Measurements from ENCODE around the gene GIPC1.

The GIPC1 gene

GRCh38 chr19:14441041-14441938, 54.6 kb downstream of the GIPC1 start:
- in situ Hi-C loops (cut with HindIII; ENCODE audit: low sequenced_read_pairs), result no loop called here
- no peak for DNase-seq (ENCODE audit: low read depth)
- no peak overlapping the region for H3K4me3 ChIP-seq (ENCODE audit: low read depth, low read length)
- TF ChIP-seq, protein P1, sequence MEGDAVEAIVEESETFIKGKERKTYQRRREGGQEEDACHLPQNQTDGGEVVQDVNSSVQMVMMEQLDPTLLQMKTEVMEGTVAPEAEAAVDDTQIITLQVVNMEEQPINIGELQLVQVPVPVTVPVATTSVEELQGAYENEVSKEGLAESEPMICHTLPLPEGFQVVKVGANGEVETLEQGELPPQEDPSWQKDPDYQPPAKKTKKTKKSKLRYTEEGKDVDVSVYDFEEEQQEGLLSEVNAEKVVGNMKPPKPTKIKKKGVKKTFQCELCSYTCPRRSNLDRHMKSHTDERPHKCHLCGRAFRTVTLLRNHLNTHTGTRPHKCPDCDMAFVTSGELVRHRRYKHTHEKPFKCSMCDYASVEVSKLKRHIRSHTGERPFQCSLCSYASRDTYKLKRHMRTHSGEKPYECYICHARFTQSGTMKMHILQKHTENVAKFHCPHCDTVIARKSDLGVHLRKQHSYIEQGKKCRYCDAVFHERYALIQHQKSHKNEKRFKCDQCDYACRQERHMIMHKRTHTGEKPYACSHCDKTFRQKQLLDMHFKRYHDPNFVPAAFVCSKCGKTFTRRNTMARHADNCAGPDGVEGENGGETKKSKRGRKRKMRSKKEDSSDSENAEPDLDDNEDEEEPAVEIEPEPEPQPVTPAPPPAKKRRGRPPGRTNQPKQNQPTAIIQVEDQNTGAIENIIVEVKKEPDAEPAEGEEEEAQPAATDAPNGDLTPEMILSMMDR (IDR thresholded peaks at IDR 0.05; ENCODE audit: low read depth, low read length, missing control alignments), result no peak

DNA sequence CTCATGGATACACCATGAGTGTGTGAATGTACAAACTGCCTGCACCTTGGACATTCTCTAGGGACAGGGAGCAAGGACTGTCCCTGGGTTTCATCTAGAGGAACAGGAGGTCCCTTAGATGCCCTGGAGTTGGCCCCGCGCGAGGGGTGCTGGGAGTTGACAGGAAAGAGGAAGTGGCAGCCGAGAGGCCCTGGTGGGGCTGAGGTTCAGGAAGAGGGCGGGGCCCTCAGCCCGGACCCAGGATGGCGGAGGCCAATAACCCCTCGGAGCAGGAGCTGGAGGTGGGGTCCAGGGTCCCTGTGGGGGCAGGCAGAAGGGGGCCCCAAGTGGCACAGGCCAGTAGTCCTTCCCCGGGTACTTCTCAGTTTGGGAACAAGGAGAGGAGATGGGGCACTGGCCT, 55.9 kb downstream of the GIPC1 start:
- TF ChIP-seq, protein P1 (IDR thresholded peaks at IDR 0.05; ENCODE audit: low read depth, low read length, missing control alignments), result no peak
- no peak for DNase-seq (ENCODE audit: low read depth)
- no peak overlapping the region for H3K4me3 ChIP-seq (ENCODE audit: low read depth, low read length)
- in situ Hi-C loops (cut with HindIII; ENCODE audit: low sequenced_read_pairs), result no loop called here

GRCh38 chr19:14439014-14439413, 56.9 kb downstream of the GIPC1 start:
- no peak for DNase-seq (ENCODE audit: low read depth)
- in situ Hi-C loops (cut with HindIII; ENCODE audit: low sequenced_read_pairs), result no loop called here
- TF ChIP-seq, protein P1 (IDR thresholded peaks at IDR 0.05; ENCODE audit: low read depth, low read length, missing control alignments), result no peak
- no peak overlapping the region for H3K4me3 ChIP-seq (ENCODE audit: low read depth, low read length)

GRCh38 chr19:14437578-14438140, 58.3 kb downstream of the GIPC1 start:
- no peak overlapping the region for H3K4me3 ChIP-seq (ENCODE audit: low read depth, low read length)
- in situ Hi-C loops (cut with HindIII; ENCODE audit: low sequenced_read_pairs), result no loop called here
- no peak for DNase-seq (ENCODE audit: low read depth)
- TF ChIP-seq, protein P1 (IDR thresholded peaks at IDR 0.05; ENCODE audit: low read depth, low read length, missing control alignments), result no peak

GRCh38 chr19:14435320-14436050, 60.4 kb downstream of the GIPC1 start:
- in situ Hi-C loops (cut with HindIII; ENCODE audit: low sequenced_read_pairs), result no loop called here
- TF ChIP-seq, protein P1 (IDR thresholded peaks at IDR 0.05; ENCODE audit: low read depth, low read length, missing control alignments), result no peak
- peak overlapping the region; percentile 64 for H3K4me3 ChIP-seq (ENCODE audit: low read depth, low read length)
- no peak for DNase-seq (ENCODE audit: low read depth)

- in situ Hi-C loops (cut with HindIII; ENCODE audit: low sequenced_read_pairs), result no loop called here
- TF ChIP-seq, protein P1 (IDR thresholded peaks at IDR 0.05; ENCODE audit: low read depth, low read length, missing control alignments), result no peak
- peak overlapping the region; percentile 64 for H3K4me3 ChIP-seq (ENCODE audit: low read depth, low read length)
- peak; percentile 12 for DNase-seq (ENCODE audit: low read depth)
Observed at GRCh38 chr19:14434543-14435319, 61.2 kb downstream of the GIPC1 start.
